Hepatocyte (in vitro differentiated cells): ENCODE results near the gene SHROOM4.

Experiments
- CTCF ChIP-seq: fragments of 200-600 bp; sonication (generic); IDR thresholded peaks from 2 replicates; pipeline ENCODE4 v1.5.1; 2016; ENCODE audit warnings: antibody characterized with exemption, mild to moderate bottlenecking; ENCODE audit not compliant: poor library complexity
- EZH2 ChIP-seq: fragments of 200-600 bp; sonication (generic); IDR thresholded peaks from 2 replicates; pipeline ENCODE4 v1.6.1; 2016; ENCODE audit warnings: antibody characterized with exemption, mild to moderate bottlenecking, borderline replicate concordance

GRCh38 chrX:50698944-50699343, 115.0 kb downstream of the SHROOM4 start:
- TF ChIP-seq EZH2 = no peak
- TF ChIP-seq CTCF = no peak
